ENCODE results near the gene SMIM8.

GRCh38 chr6:87308970-87309369 is 13.4 kb upstream of the SMIM8 start:
- TF ChIP-seq SUZ12 (IDR thresholded peaks at IDR 0.05) (no peak), ARNT (IDR thresholded peaks at IDR 0.05) (no peak), CTBP1 (IDR thresholded peaks at IDR 0.05; ENCODE audit: borderline replicate concordance) (no peak), SP1 (IDR thresholded peaks at IDR 0.05) (no peak), ELF4 (IDR thresholded peaks at IDR 0.05) (no peak), NFRKB (IDR thresholded peaks at IDR 0.05) (no peak), L3MBTL2 (conservative IDR thresholded peaks at IDR 0.05) (no peak)

Measured in HEK293T (cell line).